SK-N-SH (cell line): ENCODE results near the gene PRADC1. TPM values are rescaled to one million over a fixed set of nuclear protein-coding genes. Genes with fewer than 3 reads are reported as not detected.

Experiments
- CTCF ChIA-PET: fragments of 300-600, 350-600 bp; formaldehyde crosslinking; extraction: SDS; loops from one replicate; lab custom pipeline; 2021; lab: Yijun Ruan, JAX
- POLR2A ChIA-PET: fragments of 350-600 bp; sonication (Branson Sonifier 250); formaldehyde crosslinking; extraction: SDS; loops from one replicate; lab custom pipeline; 2020; ENCODE audit warnings: antibody characterized with exemption, inconsistent platforms; lab: Yijun Ruan, JAX
- DNase-seq: peaks from one replicate; pipeline ENCODE4 v3.0.0; 2012
- H2AFZ ChIP-seq: fragments of 200-600 bp; sonication (generic); 2 replicates; pipeline ENCODE4 v1.8.1; 2016; ENCODE audit warnings: antibody characterized with exemption, mild to moderate bottlenecking, low read depth
- H3F3A ChIP-seq: fragments of 200-600 bp; sonication (generic); replicated peaks from 2 replicates; pipeline ENCODE3; 2016; ENCODE audit warnings: antibody characterized with exemption, mild to moderate bottlenecking; ENCODE audit not compliant: insufficient read depth
- H3K27ac ChIP-seq, 2 experiments: fragments of 200-500 bp in 1 of 2; fragments of 200-600 bp in 1 of 2; sonication (Bioruptor generic) in 1 of 2; sonication (generic), shearing (Covaris generic) in 1 of 2; 2 replicates each; pipeline versions ENCODE4 v1.5.1 to v1.6.1; 2014 to 2016; ENCODE audit warnings: low read depth in 2 of 2, inconsistent platforms in 1 of 2, low read length in 1 of 2, mild to moderate bottlenecking in 1 of 2, mixed read lengths in 1 of 2
- H3K27me3 ChIP-seq: fragments of 200-600 bp; sonication (generic), shearing (Covaris generic); 2 replicates; pipeline ENCODE4 v1.6.1; 2016; ENCODE audit warnings: mixed run types; ENCODE audit not compliant: insufficient read depth
- H3K36me3 ChIP-seq, 2 experiments: fragments of 200-500 bp in 1 of 2; fragments of 200-600 bp in 1 of 2; sonication (Bioruptor generic) in 1 of 2; sonication (generic) in 1 of 2; replicated peaks in 1 of 2; 2 replicates each; pipeline versions ENCODE3 to v1.5.1; 2014 to 2016; ENCODE audit warnings: low read length in 1 of 2, mild to moderate bottlenecking in 1 of 2; ENCODE audit not compliant: insufficient read depth in 2 of 2, control insufficient read depth in 1 of 2
- H3K4me1 ChIP-seq, 2 experiments: fragments of 200-500 bp in 1 of 2; fragments of 200-600 bp in 1 of 2; sonication (Bioruptor generic) in 1 of 2; sonication (generic), shearing (Covaris generic) in 1 of 2; 2 replicates each; pipeline versions ENCODE4 v1.5.1 to v1.6.1; 2014 to 2016; ENCODE audit warnings: low read depth in 1 of 2, low read length in 1 of 2, mixed run types in 1 of 2; ENCODE audit not compliant: insufficient read depth in 2 of 2, control insufficient read depth in 1 of 2
- H3K4me2 ChIP-seq: fragments of 200-600 bp; sonication (generic), shearing (Covaris generic); 2 replicates; pipeline ENCODE4 v1.6.1; 2017; ENCODE audit warnings: mixed run types
- H3K4me3 ChIP-seq, 2 experiments: fragments of 200-500 bp in 1 of 2; fragments of 200-600 bp in 1 of 2; sonication (Bioruptor generic) in 1 of 2; sonication (generic), shearing (Covaris generic) in 1 of 2; 2 replicates each; pipeline versions ENCODE4 v1.5.1 to v1.8.1; 2014 to 2016; ENCODE audit warnings: low read depth in 2 of 2, inconsistent platforms in 1 of 2, low read length in 1 of 2, mild to moderate bottlenecking in 1 of 2, mixed read lengths in 1 of 2, moderate library complexity in 1 of 2
- H3K79me2 ChIP-seq: fragments of 200-600 bp; sonication (generic); 2 replicates; pipeline ENCODE4 v1.8.1; 2017; ENCODE audit warnings: mild to moderate bottlenecking; ENCODE audit not compliant: insufficient read depth
- H3K9ac ChIP-seq: fragments of 200-600 bp; sonication (generic); 2 replicates; pipeline ENCODE4 v1.6.1; 2017; ENCODE audit warnings: mixed run types
- H3K9me2 ChIP-seq: fragments of 200-600 bp; sonication (generic); 2 replicates; pipeline ENCODE4 v1.6.1; 2017; ENCODE audit warnings: mixed run types
- H3K9me3 ChIP-seq: fragments of 200-600 bp; sonication (generic); 2 replicates; pipeline ENCODE4 v1.6.1; 2017; ENCODE audit warnings: mixed run types, mild to moderate bottlenecking, moderate library complexity
- H4K20me1 ChIP-seq: fragments of 200-600 bp; sonication (generic); 2 replicates; pipeline ENCODE4 v1.6.1; 2017; ENCODE audit warnings: mild to moderate bottlenecking, mixed run types; ENCODE audit not compliant: insufficient read depth
- ELF1 ChIP-seq: IDR thresholded peaks from 2 replicates; pipeline ENCODE4 v1.4.0; 2012
- EP300 ChIP-seq, 2 experiments: IDR thresholded peaks; 2 replicates each; pipeline versions ENCODE4 v1.4.0 to v1.6.1; 2012; ENCODE audit warnings: borderline replicate concordance in 1 of 2, low read depth in 1 of 2, low read length in 1 of 2
- FOSL2 ChIP-seq: IDR thresholded peaks from 2 replicates; pipeline ENCODE4 v1.4.0; 2012; ENCODE audit warnings: low read depth, mild to moderate bottlenecking, moderate library complexity, borderline replicate concordance
- FOXM1 ChIP-seq: IDR thresholded peaks from 2 replicates; pipeline ENCODE4 v1.4.0; 2012; ENCODE audit warnings: low read depth, mild to moderate bottlenecking
- GABPA ChIP-seq: IDR thresholded peaks from 2 replicates; pipeline ENCODE4 v1.4.0; 2012; ENCODE audit warnings: low read depth, mild to moderate bottlenecking
- JUND ChIP-seq: IDR thresholded peaks from 2 replicates; pipeline ENCODE4 v1.4.0; 2012
- MEF2A ChIP-seq: IDR thresholded peaks from 2 replicates; pipeline ENCODE4 v1.4.0; 2012; ENCODE audit warnings: low read depth, borderline replicate concordance
- MXI1 ChIP-seq: IDR thresholded peaks from 2 replicates; pipeline ENCODE4 v1.6.1; 2012; ENCODE audit warnings: mild to moderate bottlenecking, low read depth, low read length, improper control_type of control experiment
- RFX5 ChIP-seq: IDR thresholded peaks from 2 replicates; pipeline ENCODE4 v1.6.1; 2012; ENCODE audit warnings: mild to moderate bottlenecking, improper control_type of control experiment, low read length
- RXRA ChIP-seq: IDR thresholded peaks from 2 replicates; pipeline ENCODE4 v1.4.0; 2012; ENCODE audit warnings: low read depth, mild to moderate bottlenecking, borderline replicate concordance
- YY1 ChIP-seq: IDR thresholded peaks from 2 replicates; pipeline ENCODE4 v1.4.0; 2012; ENCODE audit warnings: low read depth, mild to moderate bottlenecking
- WGBS: methylation state at CpG from one replicate; pipeline ENCODE4 v1.1.6; 2017; ENCODE audit warnings: low lambda C conversion rate; 5-methylcytosine and 5-hydroxymethylcytosine counted together
- polyA plus RNA-seq, 3 experiments: library from polyadenylated mRNA; depleted of rRNA; stranded (reverse); fragments of >200 nt; gene quantifications; 2 replicates each; pipeline ENCODE4 v1.2.3, GENCODE V29; 2012
- TF ChIP-seq, protein P1 (sequence below): fragments of 200-600 bp; sonication (generic); IDR thresholded peaks from 2 replicates; pipeline ENCODE4 v1.6.1; 2017; ENCODE audit warnings: antibody characterized with exemption, mild to moderate bottlenecking, moderate library complexity
- TF ChIP-seq, protein P2 (sequence below): IDR thresholded peaks from 2 replicates; pipeline ENCODE4 v1.4.0; 2012; ENCODE audit warnings: low read depth, borderline replicate concordance
- TF ChIP-seq, protein P3 (sequence below): IDR thresholded peaks from 2 replicates; pipeline ENCODE4 v1.6.1; 2012; ENCODE audit warnings: mild to moderate bottlenecking, low read depth, low read length, moderate library complexity

Gene PRADC1
- polyA plus RNA-seq, 1 of the 3 experiments (the other 2 are of a cell fraction): 8.5 TPM

DNA sequence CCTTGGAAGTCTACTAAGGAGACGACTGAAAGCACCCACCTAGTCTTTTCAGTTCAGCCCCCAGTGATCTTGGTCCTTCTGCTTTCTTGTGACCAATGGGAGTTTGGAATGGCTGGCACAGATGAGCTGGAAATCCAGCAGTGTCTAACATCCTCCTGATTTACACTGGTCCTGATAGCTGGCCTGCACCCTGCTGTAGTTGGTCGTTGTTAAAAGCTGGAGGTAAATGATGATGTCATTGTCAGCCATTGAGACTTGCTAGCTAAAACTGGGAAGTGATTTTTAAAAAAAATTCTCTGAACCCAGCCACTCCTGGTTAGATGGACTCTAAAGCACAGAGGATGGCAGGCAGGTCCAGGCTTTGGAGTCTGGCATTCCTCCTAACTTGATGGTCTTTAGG, 20.4 kb upstream of the PRADC1 start:
- H3K27ac ChIP-seq: no peak overlapping the region; a peak in 1 of 4 replicates
- no peak for TF ChIP-seq FOSL2
- no peak for TF ChIP-seq RFX5
- TF ChIP-seq JUND: no peak
- TF ChIP-seq EP300 (IDR thresholded peaks at IDR 0.05; ENCODE audit: borderline replicate concordance in 1 of 2, low read depth in 1 of 2, low read length in 1 of 2): no peak
- no peak for TF ChIP-seq YY1
- no peak for TF ChIP-seq GABPA
- H3K4me3 ChIP-seq: no peak overlapping the region
- ChIA-PET POLR2A (interaction anchor here (0.9 to 1.2 kb wide), 2 partner anchors 9 to 20 kb away, joined by 3 to 4 read pairs; partner anchors contain the start of gene CCT7), CTCF (interaction anchor here (1.6 to 1.7 kb wide), 2 partner anchors 11 to 76 kb away, joined by 3 to 5 read pairs; no protein-coding TSS in a partner anchor)
- DNase-seq: no peak
- no peak overlapping the region for H3K4me2 ChIP-seq
- H3K36me3 ChIP-seq: peaks cover 30 to 58% of the 10 kb centered on the region in 2 experiments
- H3F3A ChIP-seq: no peaks in the 10 kb centered on the region
- no peaks in the 10 kb centered on the region for H3K9me2 ChIP-seq
- H2AFZ ChIP-seq: no peak overlapping the region
- no peaks in the 10 kb centered on the region for H3K9me3 ChIP-seq
- no peaks in the 10 kb centered on the region for H3K79me2 ChIP-seq
- H3K9ac ChIP-seq: no peak overlapping the region
- WGBS: 67% methylated on average over 2 of the region's 2 CpGs
- H4K20me1 ChIP-seq: 0 out of 2 replicates have a peak, but pooled peaks cover 3% of the 10 kb centered on the region
- no peaks in the 10 kb centered on the region for H3K27me3 ChIP-seq
- H3K4me1 ChIP-seq: peaks cover 0 to 3% of the 10 kb centered on the region in 2 experiments; a peak in 1 of 4 replicates

DNA sequence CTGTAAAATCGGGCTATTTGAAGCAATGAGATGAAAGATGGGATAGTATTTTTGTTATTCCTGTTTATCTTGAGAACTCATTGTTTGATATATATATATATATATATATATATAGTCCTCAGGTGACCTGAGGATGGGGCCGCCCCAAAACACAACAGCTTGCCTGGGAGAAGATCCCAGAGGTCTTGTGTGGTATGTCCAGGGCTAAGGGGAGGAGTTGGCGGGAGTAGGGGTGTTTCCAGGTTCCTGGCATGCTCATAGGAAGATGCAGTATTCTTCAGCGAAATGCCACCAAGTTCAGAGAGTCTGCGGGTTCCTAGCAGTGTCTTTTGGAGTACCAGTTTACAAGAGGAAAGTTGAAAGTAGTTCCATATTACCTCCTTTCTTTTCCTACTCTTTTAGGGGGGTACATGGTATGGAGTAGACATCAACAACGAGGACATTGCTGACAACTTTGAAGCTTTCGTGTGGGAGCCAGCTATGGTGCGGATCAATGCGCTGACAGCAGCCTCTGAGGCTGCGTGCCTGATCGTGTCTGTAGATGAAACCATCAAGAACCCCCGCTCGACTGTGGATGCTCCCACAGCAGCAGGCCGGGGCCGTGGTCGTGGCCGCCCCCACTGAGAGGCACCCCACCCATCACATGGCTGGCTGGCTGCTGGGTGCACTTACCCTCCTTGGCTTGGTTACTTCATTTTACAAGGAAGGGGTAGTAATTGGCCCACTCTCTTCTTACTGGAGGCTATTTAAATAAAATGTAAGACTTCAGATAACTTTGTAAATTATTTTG, 19.4 kb upstream of the PRADC1 start:
- CTCF ChIA-PET: interaction anchor here (1.0 to 1.7 kb wide), 2 partner anchors 18 to 75 kb away, joined by 3 to 5 read pairs; no protein-coding TSS in a partner anchor
- H3K36me3 ChIP-seq: peaks cover 38 to 67% of the 10 kb centered on the region in 2 experiments
- H4K20me1 ChIP-seq: 0 out of 2 replicates have a peak, but pooled peaks cover 7% of the 10 kb centered on the region
- DNase-seq: no peak
- H3K4me2 ChIP-seq: no peak overlapping the region
- H3F3A ChIP-seq: no peaks in the 10 kb centered on the region
- H3K9ac ChIP-seq: no peak overlapping the region
- no peaks in the 10 kb centered on the region for H3K9me3 ChIP-seq
- H3K27me3 ChIP-seq: no peaks in the 10 kb centered on the region
- no peak overlapping the region for H3K4me3 ChIP-seq
- POLR2A ChIA-PET: interaction anchor here (0.9 to 1.2 kb wide), 2 partner anchors 8 to 19 kb away, joined by 3 to 4 read pairs; partner anchors contain the start of gene CCT7
- peaks cover 0 to 3% of the 10 kb centered on the region in 2 experiments; a peak in 1 of 4 replicates for H3K4me1 ChIP-seq
- no peak overlapping the region for H3K27ac ChIP-seq
- WGBS: 93% methylated on average over 11 of the region's 17 CpGs
- H3K79me2 ChIP-seq: no peaks in the 10 kb centered on the region; the same call in 1 of the 2 replicates
- no peak overlapping the region for H2AFZ ChIP-seq
- TF ChIP-seq MXI1: no peak
- TF ChIP-seq RFX5: no peak
- TF ChIP-seq, protein P1, sequence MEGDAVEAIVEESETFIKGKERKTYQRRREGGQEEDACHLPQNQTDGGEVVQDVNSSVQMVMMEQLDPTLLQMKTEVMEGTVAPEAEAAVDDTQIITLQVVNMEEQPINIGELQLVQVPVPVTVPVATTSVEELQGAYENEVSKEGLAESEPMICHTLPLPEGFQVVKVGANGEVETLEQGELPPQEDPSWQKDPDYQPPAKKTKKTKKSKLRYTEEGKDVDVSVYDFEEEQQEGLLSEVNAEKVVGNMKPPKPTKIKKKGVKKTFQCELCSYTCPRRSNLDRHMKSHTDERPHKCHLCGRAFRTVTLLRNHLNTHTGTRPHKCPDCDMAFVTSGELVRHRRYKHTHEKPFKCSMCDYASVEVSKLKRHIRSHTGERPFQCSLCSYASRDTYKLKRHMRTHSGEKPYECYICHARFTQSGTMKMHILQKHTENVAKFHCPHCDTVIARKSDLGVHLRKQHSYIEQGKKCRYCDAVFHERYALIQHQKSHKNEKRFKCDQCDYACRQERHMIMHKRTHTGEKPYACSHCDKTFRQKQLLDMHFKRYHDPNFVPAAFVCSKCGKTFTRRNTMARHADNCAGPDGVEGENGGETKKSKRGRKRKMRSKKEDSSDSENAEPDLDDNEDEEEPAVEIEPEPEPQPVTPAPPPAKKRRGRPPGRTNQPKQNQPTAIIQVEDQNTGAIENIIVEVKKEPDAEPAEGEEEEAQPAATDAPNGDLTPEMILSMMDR: no peak
- TF ChIP-seq MEF2A: no peak
- no peak for TF ChIP-seq RXRA
- TF ChIP-seq, protein P2, sequence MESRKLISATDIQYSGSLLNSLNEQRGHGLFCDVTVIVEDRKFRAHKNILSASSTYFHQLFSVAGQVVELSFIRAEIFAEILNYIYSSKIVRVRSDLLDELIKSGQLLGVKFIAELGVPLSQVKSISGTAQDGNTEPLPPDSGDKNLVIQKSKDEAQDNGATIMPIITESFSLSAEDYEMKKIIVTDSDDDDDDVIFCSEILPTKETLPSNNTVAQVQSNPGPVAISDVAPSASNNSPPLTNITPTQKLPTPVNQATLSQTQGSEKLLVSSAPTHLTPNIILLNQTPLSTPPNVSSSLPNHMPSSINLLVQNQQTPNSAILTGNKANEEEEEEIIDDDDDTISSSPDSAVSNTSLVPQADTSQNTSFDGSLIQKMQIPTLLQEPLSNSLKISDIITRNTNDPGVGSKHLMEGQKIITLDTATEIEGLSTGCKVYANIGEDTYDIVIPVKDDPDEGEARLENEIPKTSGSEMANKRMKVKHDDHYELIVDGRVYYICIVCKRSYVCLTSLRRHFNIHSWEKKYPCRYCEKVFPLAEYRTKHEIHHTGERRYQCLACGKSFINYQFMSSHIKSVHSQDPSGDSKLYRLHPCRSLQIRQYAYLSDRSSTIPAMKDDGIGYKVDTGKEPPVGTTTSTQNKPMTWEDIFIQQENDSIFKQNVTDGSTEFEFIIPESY: no peak
- TF ChIP-seq, protein P3, sequence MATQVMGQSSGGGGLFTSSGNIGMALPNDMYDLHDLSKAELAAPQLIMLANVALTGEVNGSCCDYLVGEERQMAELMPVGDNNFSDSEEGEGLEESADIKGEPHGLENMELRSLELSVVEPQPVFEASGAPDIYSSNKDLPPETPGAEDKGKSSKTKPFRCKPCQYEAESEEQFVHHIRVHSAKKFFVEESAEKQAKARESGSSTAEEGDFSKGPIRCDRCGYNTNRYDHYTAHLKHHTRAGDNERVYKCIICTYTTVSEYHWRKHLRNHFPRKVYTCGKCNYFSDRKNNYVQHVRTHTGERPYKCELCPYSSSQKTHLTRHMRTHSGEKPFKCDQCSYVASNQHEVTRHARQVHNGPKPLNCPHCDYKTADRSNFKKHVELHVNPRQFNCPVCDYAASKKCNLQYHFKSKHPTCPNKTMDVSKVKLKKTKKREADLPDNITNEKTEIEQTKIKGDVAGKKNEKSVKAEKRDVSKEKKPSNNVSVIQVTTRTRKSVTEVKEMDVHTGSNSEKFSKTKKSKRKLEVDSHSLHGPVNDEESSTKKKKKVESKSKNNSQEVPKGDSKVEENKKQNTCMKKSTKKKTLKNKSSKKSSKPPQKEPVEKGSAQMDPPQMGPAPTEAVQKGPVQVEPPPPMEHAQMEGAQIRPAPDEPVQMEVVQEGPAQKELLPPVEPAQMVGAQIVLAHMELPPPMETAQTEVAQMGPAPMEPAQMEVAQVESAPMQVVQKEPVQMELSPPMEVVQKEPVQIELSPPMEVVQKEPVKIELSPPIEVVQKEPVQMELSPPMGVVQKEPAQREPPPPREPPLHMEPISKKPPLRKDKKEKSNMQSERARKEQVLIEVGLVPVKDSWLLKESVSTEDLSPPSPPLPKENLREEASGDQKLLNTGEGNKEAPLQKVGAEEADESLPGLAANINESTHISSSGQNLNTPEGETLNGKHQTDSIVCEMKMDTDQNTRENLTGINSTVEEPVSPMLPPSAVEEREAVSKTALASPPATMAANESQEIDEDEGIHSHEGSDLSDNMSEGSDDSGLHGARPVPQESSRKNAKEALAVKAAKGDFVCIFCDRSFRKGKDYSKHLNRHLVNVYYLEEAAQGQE: no peak
- TF ChIP-seq FOXM1: no peak
- TF ChIP-seq ELF1: no peak
- H3K9me2 ChIP-seq: no peaks in the 10 kb centered on the region
